HepG2 (cell line): Measurements from ENCODE around the gene DLG5. TPM values are rescaled to one million over a fixed set of nuclear protein-coding genes. Genes with fewer than 3 reads are reported as not detected.
A peak's percentile ranks its signal among the peaks of the same experiment; 100 is the strongest.

Experiments
- GFI1 ChIP-seq: sonication (generic); formaldehyde crosslinking; IDR thresholded peaks from 2 replicates; pipeline ENCODE4 v1.5.0; 2020; ENCODE audit warnings: missing genetic modification reagents, mild to moderate bottlenecking, borderline replicate concordance
- HHEX ChIP-seq: IDR thresholded peaks from 2 replicates; pipeline ENCODE4 v1.6.1; 2016; ENCODE audit warnings: control low read depth
- JARID2 ChIP-seq: sonication (generic); formaldehyde crosslinking; IDR thresholded peaks from 2 replicates; pipeline ENCODE4 v1.8.1; 2023; ENCODE audit warnings: missing genetic modification reagents, inconsistent platforms; ENCODE audit not compliant: insufficient replicate concordance
- KDM1A ChIP-seq: IDR thresholded peaks from 2 replicates; pipeline ENCODE4 v1.6.1; 2016; ENCODE audit warnings: missing compliant biosample characterization
- MNT ChIP-seq: fragments of 450-650 bp; IDR thresholded peaks from 2 replicates; pipeline ENCODE4 v1.6.1; 2016
- MTA1 ChIP-seq: sonication (generic); formaldehyde crosslinking; IDR thresholded peaks from 2 replicates; pipeline ENCODE4 v1.4.0; 2020; ENCODE audit warnings: missing genetic modification reagents, mild to moderate bottlenecking, borderline replicate concordance
- NFKB2 ChIP-seq: sonication (generic); formaldehyde crosslinking; IDR thresholded peaks from 2 replicates; pipeline ENCODE4 v1.4.0; 2020; ENCODE audit warnings: missing genetic modification reagents, borderline replicate concordance
- NONO ChIP-seq, 2 experiments: fragments of 450-650 bp in 1 of 2; sonication (generic) in 1 of 2; formaldehyde crosslinking in 1 of 2; IDR thresholded peaks in 1 of 2; conservative IDR thresholded peaks in 1 of 2; 2 replicates each; pipeline versions ENCODE4 v1.6.1 to v1.8.0; 2017 to 2022; ENCODE audit warnings: mild to moderate bottlenecking in 1 of 2, missing genetic modification reagents in 1 of 2, moderate library complexity in 1 of 2
- REL ChIP-seq: sonication (generic); formaldehyde crosslinking; conservative IDR thresholded peaks from 2 replicates; pipeline ENCODE4 v1.8.0; 2022; ENCODE audit warnings: mild to moderate bottlenecking, missing genetic modification reagents, moderate library complexity
- YEATS4 ChIP-seq: sonication (generic); formaldehyde crosslinking; IDR thresholded peaks from 2 replicates; pipeline ENCODE4 v1.4.0; 2020; ENCODE audit warnings: missing genetic modification reagents, borderline replicate concordance
- ZC3H13 ChIP-seq: sonication (generic); formaldehyde crosslinking; IDR thresholded peaks from 2 replicates; pipeline ENCODE4 v1.8.1; 2023; ENCODE audit warnings: mild to moderate bottlenecking, missing genetic modification reagents, moderate library complexity
- ZNF326 ChIP-seq: sonication (generic); formaldehyde crosslinking; IDR thresholded peaks from 2 replicates; pipeline ENCODE4 v1.4.0; 2020; ENCODE audit warnings: missing genetic modification reagents, borderline replicate concordance
- ZNF737 ChIP-seq: sonication (generic); formaldehyde crosslinking; IDR thresholded peaks from 2 replicates; pipeline ENCODE4 v1.5.0; 2020; ENCODE audit warnings: missing genetic modification reagents, mild to moderate bottlenecking, borderline replicate concordance
- polyA plus RNA-seq, 8 experiments: library from polyadenylated mRNA; depleted of rRNA in 3 of 8; stranded (reverse) in 7 of 8; unstranded in 1 of 8; fragments of >200 nt; fragmentation: Illumina TruSeq in 4 of 8; extraction: Trizol in 4 of 8; gene quantifications; 2 replicates each; pipeline versions ENCODE4 v1.2.1 to v1.2.3, GENCODE V29; 2011 to 2016; ENCODE audit warnings: low read depth in 4 of 8, missing spikeins in 1 of 8, mixed read lengths in 1 of 8; ENCODE audit not compliant: insufficient read depth in 1 of 8
- total RNA-seq, 5 experiments: library from RNA; depleted of rRNA; stranded (reverse); fragments of >200 nt; fragmentation: Illumina TruSeq; extraction: Trizol; gene quantifications; 2 replicates each; pipeline ENCODE4 v1.2.3, GENCODE V29; 2016; ENCODE audit warnings: low read depth in 1 of 5
- TF ChIP-seq, protein P1 (sequence below): sonication (generic); formaldehyde crosslinking; IDR thresholded peaks from one replicate; pipeline ENCODE4 v1.5.1; 2020; ENCODE audit warnings: mild to moderate bottlenecking, missing genetic modification reagents; ENCODE audit errors: not compliant biosample characterization
- TF ChIP-seq, protein P2 (sequence below): fragments of 450-650 bp; IDR thresholded peaks from 2 replicates; pipeline ENCODE4 v1.6.1; 2017; ENCODE audit warnings: mild to moderate bottlenecking
- TF ChIP-seq, protein P3 (sequence below): sonication (generic); formaldehyde crosslinking; IDR thresholded peaks from 2 replicates; pipeline ENCODE4 v1.8.0; 2022; ENCODE audit warnings: mild to moderate bottlenecking, missing genetic modification reagents, moderate library complexity

The DLG5 gene
- total and polyA plus RNA-seq, 2 of the 13 experiments (the other 11 are each of a cell fraction or from before 2014, with no cell fraction given), result 15.5 to 18.2 TPM

DNA sequence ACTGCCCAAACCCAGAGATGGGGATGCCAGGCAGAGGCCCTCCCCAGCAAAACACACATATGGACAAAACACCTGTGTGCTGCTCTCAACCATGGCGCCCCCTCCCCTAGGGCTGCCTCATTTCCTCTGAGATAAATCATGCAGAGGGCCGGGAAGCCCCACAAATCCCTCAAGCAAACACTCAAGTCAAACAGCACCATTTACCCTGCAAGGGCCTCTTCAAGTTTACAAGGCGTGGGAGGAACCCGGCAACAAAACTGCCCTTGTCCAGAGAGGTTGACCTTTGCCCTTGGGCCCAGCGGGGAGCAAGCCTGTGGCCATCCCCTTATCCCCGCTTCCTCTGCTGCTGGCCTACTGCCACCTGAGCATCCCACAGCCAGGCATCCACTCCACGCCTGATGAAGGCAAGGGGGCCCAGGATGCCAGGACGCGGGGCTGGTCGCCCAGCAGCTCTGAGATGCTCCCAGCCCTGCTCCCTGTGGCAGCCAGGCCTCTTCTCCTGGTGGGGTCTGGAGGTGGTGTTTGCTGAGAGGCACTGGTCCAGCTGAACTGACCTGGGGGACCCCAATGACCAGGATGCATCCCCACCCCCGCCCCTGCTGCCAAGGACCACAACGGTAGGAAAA, 77.4 kb downstream of the DLG5 start (continued):
- peak; percentile 98 for TF ChIP-seq KDM1A (CRISPR knock-in tag)
- TF ChIP-seq NFKB2 (CRISPR knock-in tag), result peak; percentile 59; the same call in 1 of the 2 replicates
- TF ChIP-seq ZC3H13 (CRISPR knock-in tag), result no peak
- no peak for TF ChIP-seq ZNF737
- no peak for TF ChIP-seq MNT
- no peak for TF ChIP-seq REL (CRISPR knock-in tag)
- peak; percentile 96 for TF ChIP-seq GFI1 (CRISPR knock-in tag)
- TF ChIP-seq, protein P1, sequence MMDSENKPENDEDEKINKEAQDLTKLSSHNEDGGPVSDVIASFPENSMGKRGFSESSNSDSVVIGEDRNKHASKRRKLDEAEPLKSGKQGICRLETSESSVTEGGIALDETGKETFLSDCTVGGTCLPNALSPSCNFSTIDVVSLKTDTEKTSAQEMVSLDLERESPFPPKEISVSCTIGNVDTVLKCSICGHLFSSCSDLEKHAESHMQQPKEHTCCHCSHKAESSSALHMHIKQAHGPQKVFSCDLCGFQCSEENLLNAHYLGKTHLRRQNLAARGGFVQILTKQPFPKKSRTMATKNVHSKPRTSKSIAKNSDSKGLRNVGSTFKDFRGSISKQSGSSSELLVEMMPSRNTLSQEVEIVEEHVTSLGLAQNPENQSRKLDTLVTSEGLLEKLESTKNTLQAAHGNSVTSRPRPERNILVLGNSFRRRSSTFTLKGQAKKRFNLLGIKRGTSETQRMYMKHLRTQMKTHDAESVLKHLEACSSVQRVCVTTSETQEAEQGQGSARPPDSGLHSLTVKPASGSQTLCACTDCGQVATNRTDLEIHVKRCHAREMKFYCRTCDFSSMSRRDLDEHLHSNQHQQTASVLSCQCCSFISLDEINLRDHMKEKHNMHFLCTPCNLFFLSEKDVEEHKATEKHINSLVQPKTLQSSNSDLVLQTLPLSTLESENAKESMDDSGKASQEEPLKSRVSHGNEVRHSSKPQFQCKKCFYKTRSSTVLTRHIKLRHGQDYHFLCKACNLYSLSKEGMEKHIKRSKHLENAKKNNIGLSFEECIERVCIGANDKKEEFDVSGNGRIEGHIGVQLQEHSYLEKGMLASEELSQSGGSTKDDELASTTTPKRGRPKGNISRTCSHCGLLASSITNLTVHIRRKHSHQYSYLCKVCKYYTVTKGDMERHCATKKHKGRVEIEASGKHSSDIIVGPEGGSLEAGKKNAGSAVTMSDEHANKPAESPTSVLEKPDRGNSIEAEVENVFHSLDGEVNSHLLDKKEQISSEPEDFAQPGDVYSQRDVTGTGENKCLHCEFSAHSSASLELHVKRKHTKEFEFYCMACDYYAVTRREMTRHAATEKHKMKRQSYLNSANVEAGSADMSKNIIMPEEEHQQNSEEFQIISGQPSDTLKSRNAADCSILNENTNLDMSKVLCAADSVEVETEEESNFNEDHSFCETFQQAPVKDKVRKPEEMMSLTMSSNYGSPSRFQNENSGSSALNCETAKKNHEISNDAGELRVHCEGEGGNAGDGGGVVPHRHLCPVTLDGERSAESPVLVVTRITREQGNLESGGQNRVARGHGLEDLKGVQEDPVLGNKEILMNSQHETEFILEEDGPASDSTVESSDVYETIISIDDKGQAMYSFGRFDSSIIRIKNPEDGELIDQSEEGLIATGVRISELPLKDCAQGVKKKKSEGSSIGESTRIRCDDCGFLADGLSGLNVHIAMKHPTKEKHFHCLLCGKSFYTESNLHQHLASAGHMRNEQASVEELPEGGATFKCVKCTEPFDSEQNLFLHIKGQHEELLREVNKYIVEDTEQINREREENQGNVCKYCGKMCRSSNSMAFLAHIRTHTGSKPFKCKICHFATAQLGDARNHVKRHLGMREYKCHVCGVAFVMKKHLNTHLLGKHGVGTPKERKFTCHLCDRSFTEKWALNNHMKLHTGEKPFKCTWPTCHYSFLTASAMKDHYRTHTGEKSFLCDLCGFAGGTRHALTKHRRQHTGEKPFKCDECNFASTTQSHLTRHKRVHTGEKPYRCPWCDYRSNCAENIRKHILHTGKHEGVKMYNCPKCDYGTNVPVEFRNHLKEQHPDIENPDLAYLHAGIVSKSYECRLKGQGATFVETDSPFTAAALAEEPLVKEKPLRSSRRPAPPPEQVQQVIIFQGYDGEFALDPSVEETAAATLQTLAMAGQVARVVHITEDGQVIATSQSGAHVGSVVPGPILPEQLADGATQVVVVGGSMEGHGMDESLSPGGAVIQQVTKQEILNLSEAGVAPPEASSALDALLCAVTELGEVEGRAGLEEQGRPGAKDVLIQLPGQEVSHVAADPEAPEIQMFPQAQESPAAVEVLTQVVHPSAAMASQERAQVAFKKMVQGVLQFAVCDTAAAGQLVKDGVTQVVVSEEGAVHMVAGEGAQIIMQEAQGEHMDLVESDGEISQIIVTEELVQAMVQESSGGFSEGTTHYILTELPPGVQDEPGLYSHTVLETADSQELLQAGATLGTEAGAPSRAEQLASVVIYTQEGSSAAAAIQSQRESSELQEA (CRISPR knock-in tag), result no peak
- peak; percentile 69; the same call in 1 of the 2 replicates for TF ChIP-seq YEATS4
- TF ChIP-seq, protein P2, sequence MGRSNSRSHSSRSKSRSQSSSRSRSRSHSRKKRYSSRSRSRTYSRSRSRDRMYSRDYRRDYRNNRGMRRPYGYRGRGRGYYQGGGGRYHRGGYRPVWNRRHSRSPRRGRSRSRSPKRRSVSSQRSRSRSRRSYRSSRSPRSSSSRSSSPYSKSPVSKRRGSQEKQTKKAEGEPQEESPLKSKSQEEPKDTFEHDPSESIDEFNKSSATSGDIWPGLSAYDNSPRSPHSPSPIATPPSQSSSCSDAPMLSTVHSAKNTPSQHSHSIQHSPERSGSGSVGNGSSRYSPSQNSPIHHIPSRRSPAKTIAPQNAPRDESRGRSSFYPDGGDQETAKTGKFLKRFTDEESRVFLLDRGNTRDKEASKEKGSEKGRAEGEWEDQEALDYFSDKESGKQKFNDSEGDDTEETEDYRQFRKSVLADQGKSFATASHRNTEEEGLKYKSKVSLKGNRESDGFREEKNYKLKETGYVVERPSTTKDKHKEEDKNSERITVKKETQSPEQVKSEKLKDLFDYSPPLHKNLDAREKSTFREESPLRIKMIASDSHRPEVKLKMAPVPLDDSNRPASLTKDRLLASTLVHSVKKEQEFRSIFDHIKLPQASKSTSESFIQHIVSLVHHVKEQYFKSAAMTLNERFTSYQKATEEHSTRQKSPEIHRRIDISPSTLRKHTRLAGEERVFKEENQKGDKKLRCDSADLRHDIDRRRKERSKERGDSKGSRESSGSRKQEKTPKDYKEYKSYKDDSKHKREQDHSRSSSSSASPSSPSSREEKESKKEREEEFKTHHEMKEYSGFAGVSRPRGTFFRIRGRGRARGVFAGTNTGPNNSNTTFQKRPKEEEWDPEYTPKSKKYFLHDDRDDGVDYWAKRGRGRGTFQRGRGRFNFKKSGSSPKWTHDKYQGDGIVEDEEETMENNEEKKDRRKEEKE, result no peak
- TF ChIP-seq HHEX (CRISPR knock-in tag), result peak; percentile 72
- TF ChIP-seq JARID2 (CRISPR knock-in tag), result no peak
- TF ChIP-seq, protein P3, sequence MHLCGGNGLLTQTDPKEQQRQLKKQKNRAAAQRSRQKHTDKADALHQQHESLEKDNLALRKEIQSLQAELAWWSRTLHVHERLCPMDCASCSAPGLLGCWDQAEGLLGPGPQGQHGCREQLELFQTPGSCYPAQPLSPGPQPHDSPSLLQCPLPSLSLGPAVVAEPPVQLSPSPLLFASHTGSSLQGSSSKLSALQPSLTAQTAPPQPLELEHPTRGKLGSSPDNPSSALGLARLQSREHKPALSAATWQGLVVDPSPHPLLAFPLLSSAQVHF, result no peak
- TF ChIP-seq ZNF326 (CRISPR knock-in tag), result no peak
- no peak for TF ChIP-seq NONO (IDR thresholded peaks at IDR 0.05)
- TF ChIP-seq NONO (CRISPR knock-in tag; conservative IDR thresholded peaks at IDR 0.05), result peak; percentile 77
- TF ChIP-seq MTA1 (CRISPR knock-in tag), result peak; percentile 100
